DMS153 treated with DMSO at 0.1 percent for 48 hours (cell line): ENCODE results near the gene CHRM1.
"Not testable (repeated sequence)": the region's sequence is repeated elsewhere in the genome, so short reads cannot be mapped to it uniquely, and the experiment has no call there.

Experiments
- DNase-seq: peaks from one replicate; lab custom pipeline; 2025; ENCODE audit not compliant: unreplicated experiment; lab: John Stamatoyannopoulos, UW

The CHRM1 gene

DNA sequence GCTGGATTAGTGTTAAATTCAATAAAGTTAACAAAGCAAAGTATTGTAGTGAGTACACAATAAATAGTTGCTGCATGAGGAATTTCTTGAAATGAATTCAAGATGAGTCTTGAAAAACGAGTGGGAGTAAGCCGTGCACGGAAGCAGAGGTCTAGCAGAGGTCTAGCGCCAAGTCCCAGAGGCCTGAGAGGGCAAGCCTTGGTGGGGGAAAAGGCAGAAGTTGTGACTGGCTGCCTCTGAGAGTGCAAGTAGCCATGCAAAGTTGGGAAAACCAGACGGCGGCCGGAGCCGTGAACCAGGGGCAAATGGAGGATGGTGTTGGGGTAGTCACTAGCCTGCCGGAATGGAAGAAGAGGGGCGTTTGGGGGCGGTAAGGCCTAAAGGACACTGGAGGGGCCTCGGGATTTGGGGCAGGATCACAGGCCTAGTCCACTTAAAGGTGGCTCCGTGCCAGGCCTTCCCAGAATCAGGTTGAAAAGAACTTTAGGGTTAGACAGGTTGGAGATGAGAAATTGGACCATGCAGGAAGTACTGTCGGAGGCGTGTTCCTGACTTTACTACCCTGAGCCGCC lies 40.8 kb downstream of the CHRM1 start:
- DNase-seq = no peak

DNA sequence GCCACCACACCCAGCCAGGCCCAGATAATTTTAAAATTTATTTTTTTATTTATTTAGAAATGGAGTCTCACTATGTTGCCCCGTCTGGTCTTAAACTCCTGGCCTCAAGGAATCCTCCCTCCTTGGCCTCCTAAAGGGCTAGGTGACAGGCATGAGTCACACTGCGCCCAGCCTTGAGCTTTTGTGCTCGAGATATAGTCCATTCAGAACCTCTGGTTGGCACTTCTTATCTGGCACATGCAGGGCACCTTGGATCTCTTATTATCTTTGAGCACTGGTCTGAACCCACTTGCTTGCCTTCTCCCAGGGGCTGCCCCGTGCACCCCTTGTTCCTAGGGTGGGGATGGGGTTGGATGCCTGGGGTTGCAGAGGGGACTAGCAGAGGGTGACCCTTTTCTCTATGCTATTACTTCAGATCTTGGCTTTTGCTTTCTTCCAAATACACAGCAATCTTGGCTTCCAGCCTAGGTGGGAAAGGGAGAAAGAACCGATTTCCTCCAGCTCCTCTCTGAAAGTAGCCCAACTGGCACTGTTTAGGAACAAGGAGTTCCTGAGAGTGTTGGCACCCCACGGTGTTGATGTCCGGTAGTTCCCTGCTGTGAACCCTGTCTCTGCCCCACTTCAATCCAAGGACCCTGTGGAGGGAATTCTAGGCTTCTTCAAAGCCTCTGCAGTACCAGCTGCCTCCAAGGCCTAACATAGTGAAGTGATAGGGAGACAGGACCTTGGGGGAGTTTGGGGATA lies 41.8 kb downstream of the CHRM1 start:
- no peak for DNase-seq

GRCh38 chr11:62876712-62877111 lies 44.5 kb downstream of the CHRM1 start:
- no peak for DNase-seq

DNA sequence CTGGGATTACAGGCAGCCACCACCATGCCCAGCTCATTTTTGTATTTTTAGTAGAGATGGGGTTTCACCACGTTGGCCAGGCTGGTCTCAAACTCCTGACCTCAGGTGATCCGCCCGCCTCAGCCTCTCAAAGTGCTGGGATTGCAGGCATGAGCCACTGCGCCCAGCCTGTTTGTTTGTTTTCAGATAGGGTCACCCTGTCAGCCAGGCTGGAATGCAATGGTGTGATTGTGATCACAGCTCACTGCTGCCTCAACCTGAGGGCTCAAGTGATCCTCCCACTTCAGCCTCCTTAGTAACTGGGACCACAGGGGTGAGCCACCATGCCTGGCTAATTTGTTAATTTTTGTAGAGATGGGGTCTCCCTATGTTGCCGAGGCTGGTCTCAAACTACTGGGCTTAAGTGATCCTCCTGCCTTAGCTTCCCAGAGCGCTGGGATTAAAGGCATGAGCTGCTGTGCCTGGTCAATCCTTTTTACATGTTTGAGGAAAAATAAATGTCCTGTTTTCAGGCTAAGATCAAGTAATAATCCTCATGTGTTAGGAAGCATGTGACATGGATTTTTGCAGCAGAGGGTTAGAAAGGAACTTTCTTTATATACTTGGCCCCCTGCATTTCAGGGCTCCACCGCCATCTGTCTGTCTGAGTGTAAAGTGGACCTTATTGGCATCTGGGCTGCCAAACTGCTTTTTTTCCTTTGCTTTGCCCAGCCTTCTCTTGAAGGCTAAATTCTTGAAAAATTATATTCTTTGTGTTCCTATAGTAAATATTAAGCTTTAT lies 45.3 kb downstream of the CHRM1 start:
- DNase-seq = no peak

GRCh38 chr11:62874851-62875250 lies 46.3 kb downstream of the CHRM1 start:
- DNase-seq = no peak

DNA sequence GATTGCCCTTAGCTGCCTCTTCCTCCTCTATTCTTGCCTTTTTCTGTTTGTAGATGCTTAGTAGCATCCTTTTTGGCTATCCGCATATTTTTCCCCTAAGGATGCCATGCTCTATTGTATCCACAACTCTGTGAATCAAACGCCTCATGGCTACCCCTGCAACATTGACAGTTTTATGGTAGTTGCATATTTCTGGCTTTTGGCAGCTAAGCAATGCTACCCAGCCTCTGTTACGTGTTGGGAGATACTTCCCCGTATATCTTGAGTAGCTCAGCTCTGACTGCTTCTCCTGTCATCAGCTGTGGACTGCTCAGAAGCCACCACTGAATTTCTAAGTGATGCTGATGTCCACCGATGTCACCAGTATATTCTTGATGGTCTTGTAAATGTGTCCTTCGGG lies 55.5 kb downstream of the CHRM1 start:
- DNase-seq = no peak

DNA sequence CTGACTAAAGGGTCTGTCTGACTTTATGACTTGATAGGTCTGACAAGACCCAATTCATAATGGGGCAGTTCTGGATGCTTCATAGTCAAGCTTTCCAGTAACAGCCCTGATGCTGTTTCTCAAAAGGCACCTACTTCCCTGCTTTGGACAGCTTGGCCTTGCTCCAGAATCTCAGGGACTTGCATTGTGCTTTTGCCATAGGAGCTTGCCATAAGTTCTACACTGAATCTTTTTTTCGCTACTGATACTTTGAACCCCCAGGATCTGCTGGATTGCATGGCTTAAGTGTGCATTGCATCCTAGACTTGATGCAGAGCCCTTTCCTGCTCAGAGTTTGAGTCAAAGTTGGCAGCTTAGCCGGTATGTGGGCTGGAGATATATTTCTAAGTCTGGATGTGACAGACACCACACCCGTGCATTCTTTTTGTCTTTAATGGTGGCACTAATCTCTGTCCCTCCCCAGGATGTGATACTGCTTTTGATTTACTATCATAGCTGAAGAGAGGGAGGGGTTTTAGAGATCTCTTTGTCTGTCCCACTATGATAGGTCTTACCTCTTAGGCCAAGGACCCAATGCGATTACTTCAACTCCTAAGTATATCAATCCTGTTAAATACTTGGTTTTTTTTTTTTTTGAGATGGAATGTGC lies 57.4 kb downstream of the CHRM1 start:
- no peak for DNase-seq

GRCh38 chr11:62861564-62862192 lies 59.5 kb downstream of the CHRM1 start:
- DNase-seq = not testable (repeated sequence)

- no peak for DNase-seq
These were observed 60.2 kb downstream of the CHRM1 start for GRCh38 chr11:62860835-62861563.

GRCh38 chr11:62859281-62859703 lies 61.9 kb downstream of the CHRM1 start:
- DNase-seq = not testable (repeated sequence)
